Measurements from ENCODE around the gene FTCDNL1.

- no peak for TF ChIP-seq CTCF (IDR thresholded peaks at IDR 0.05; ENCODE audit: borderline replicate concordance, extremely low read depth, low read length, poor library complexity, severe bottlenecking)
- TF ChIP-seq EZH2 (IDR thresholded peaks at IDR 0.05; ENCODE audit: borderline replicate concordance, low read depth, low read length, severe bottlenecking) = no peak
Measured at GRCh38 chr2:199807966-199808365, 43.0 kb downstream of the FTCDNL1 start.

Data from DND-41 (cell line).